Measurements from ENCODE around the gene GBP7.
"Not testable (repeated sequence)": the region's sequence is repeated elsewhere in the genome, so short reads cannot be mapped to it uniquely, and the experiment has no call there.

Gene GBP7

GRCh38 chr1:89169166-89169565 lies 6.6 kb downstream of the GBP7 start:
- no peak for DNase-seq

GRCh38 chr1:89167590-89168230 lies 8.1 kb downstream of the GBP7 start:
- DNase-seq = no peak

GRCh38 chr1:89166705-89167104 lies 9.1 kb downstream of the GBP7 start:
- DNase-seq = no peak

GRCh38 chr1:89165811-89166210 lies 10.0 kb downstream of the GBP7 start:
- DNase-seq = no peak

- DNase-seq = no peak
These were observed 24.8 kb downstream of the GBP7 start for GRCh38 chr1:89151047-89151446.

GRCh38 chr1:89149976-89150375 lies 25.8 kb downstream of the GBP7 start:
- no peak for DNase-seq

GRCh38 chr1:89149229-89149628 lies 26.6 kb downstream of the GBP7 start:
- no peak for DNase-seq

- no peak for DNase-seq
These were observed 27.8 kb downstream of the GBP7 start for GRCh38 chr1:89147678-89148658.

GRCh38 chr1:89146721-89147120 lies 29.1 kb downstream of the GBP7 start:
- no peak for DNase-seq

GRCh38 chr1:89143484-89143883 lies 32.3 kb downstream of the GBP7 start:
- no peak for DNase-seq

GRCh38 chr1:89142160-89142559 lies 33.6 kb downstream of the GBP7 start:
- no peak for DNase-seq

GRCh38 chr1:89133747-89134146 lies 42.1 kb downstream of the GBP7 start:
- DNase-seq = no peak

- DNase-seq = no peak
These were observed 45.1 kb downstream of the GBP7 start for GRCh38 chr1:89130716-89131115.

- no peak for DNase-seq
These were observed 45.9 kb downstream of the GBP7 start for GRCh38 chr1:89129911-89130310.

- DNase-seq = not testable (repeated sequence)
These were observed 47.8 kb downstream of the GBP7 start for GRCh38 chr1:89128003-89128458.

GRCh38 chr1:89126602-89127565 lies 48.9 kb downstream of the GBP7 start:
- DNase-seq = not testable (repeated sequence)

GRCh38 chr1:89125913-89126580 lies 49.8 kb downstream of the GBP7 start, which contains the start of gene GBP2:
Gene GBP2 (minus strand): TSS chr1:89126114. CDS start chr1:89121966, 4,148 bp downstream.
- no peak for DNase-seq

- DNase-seq = no peak
These were observed 50.4 kb downstream of the GBP7 start for GRCh38 chr1:89125240-89125912.

- DNase-seq = no peak
These were observed 54.2 kb downstream of the GBP7 start for GRCh38 chr1:89121641-89122040.

- DNase-seq = no peak
These were observed 61.1 kb downstream of the GBP7 start for GRCh38 chr1:89114662-89115061.

GRCh38 chr1:89112871-89113613 lies 62.8 kb downstream of the GBP7 start:
- DNase-seq = no peak
